K562 (cell line): ENCODE data around the gene KCNK4. TPM values are rescaled to one million over a fixed set of nuclear protein-coding genes. Genes with fewer than 3 reads are reported as not detected.
A peak's percentile ranks its signal among the peaks of the same experiment; 100 is the strongest.

Experiments
- ATAC-seq: fragments of 200-7000 bp; cut with Tn5 transposase; 3 replicates; pipeline ENCODE4 v1.9.1; 2020; ENCODE audit warnings: moderate library complexity
- BruUV-seq: library from RNA; stranded (reverse); fragments of 400-500 nt; replicated peaks from 2 replicates; lab custom pipeline; 2021; lab: Mats Ljungman, UMichigan
- CTCF ChIA-PET: fragments of 300-600 bp; formaldehyde crosslinking; extraction: SDS; loops from one replicate; lab custom pipeline; 2021; ENCODE audit warnings: low intra/inter-chr PET ratio; lab: Yijun Ruan, JAX
- POLR2A ChIA-PET: fragments of 300-600, 350-650 bp; sonication (Branson Sonifier 250); formaldehyde crosslinking; extraction: SDS; loops from one replicate; lab custom pipeline; 2021; ENCODE audit warnings: antibody characterized with exemption, inconsistent platforms; lab: Yijun Ruan, JAX
- DNase-seq, 4 experiments: peaks; one replicate each; pipeline versions ENCODE4 v3.0.0 to v3.0.0-alpha.2; 2011 to 2018; ENCODE audit warnings: low spot score in 3 of 4, mixed read lengths in 3 of 4; ENCODE audit errors: extremely low read depth in 1 of 4
- FAIRE-seq: peaks from 2 replicates; lab custom pipeline; 2011; peaks lifted over from hg19 to GRCh38; lab: Jason Lieb, UNC
- H2AFZ ChIP-seq: 2 replicates; pipeline ENCODE4 v1.6.0; 2011; ENCODE audit warnings: low read depth, low read length, control low read depth, inconsistent platforms
- H3K27ac ChIP-seq: fragments of 200-600 bp; 3 replicates; pipeline ENCODE4 v1.8.0; 2011; ENCODE audit warnings: low read depth, mild to moderate bottlenecking, control low read depth, inconsistent platforms, low read length, moderate library complexity, mixed read lengths; ENCODE audit errors: extremely low read depth
- H3K27me3 ChIP-seq, 2 experiments: fragments of 300-600 bp in 1 of 2; 2 replicates in 1 of 2; 3 replicates in 1 of 2; pipeline versions ENCODE4 v1.6.0 to v1.8.0; 2011; ENCODE audit warnings: inconsistent platforms in 2 of 2, low read length in 2 of 2, mild to moderate bottlenecking in 1 of 2, mixed read lengths in 1 of 2, moderate library complexity in 1 of 2; ENCODE audit not compliant: control insufficient read depth in 2 of 2, insufficient read depth in 2 of 2
- H3K36me3 ChIP-seq: fragments of 300-600 bp; 3 replicates; pipeline ENCODE4 v1.8.0; 2011; ENCODE audit warnings: mild to moderate bottlenecking, low read length, inconsistent platforms; ENCODE audit not compliant: control insufficient read depth, insufficient read depth
- H3K4me1 ChIP-seq, 2 experiments: fragments of 200-600 bp in 1 of 2; replicated peaks in 1 of 2; 2 replicates in 1 of 2; 3 replicates in 1 of 2; pipeline versions ENCODE4 v1.5.1 to v1.8.0; 2011; ENCODE audit warnings: inconsistent platforms in 2 of 2, low read length in 2 of 2, mild to moderate bottlenecking in 1 of 2, mixed read lengths in 1 of 2, moderate library complexity in 1 of 2; ENCODE audit not compliant: control insufficient read depth in 2 of 2, insufficient read depth in 2 of 2
- H3K4me2 ChIP-seq: 2 replicates; pipeline ENCODE4 v1.6.1; 2011; ENCODE audit warnings: low read length, control low read depth, inconsistent platforms, mixed read lengths; ENCODE audit not compliant: insufficient read depth
- H3K4me3 ChIP-seq: fragments of 200-600 bp; sonication (generic), shearing (Covaris generic); 2 replicates; pipeline ENCODE4 v1.5.1; 2016; ENCODE audit warnings: control low read depth, inconsistent platforms
- H3K79me2 ChIP-seq: fragments of 200-600 bp; 3 replicates; pipeline ENCODE4 v1.8.0; 2011; ENCODE audit warnings: low read length, inconsistent platforms; ENCODE audit not compliant: control insufficient read depth, insufficient read depth
- H3K9ac ChIP-seq, 2 experiments: 2 replicates each; pipeline versions ENCODE4 v1.6.0 to v1.6.1; 2011; ENCODE audit warnings: low read depth in 2 of 2, low read length in 2 of 2, control low read depth in 1 of 2, inconsistent platforms in 1 of 2, mild to moderate bottlenecking in 1 of 2, mixed read lengths in 1 of 2; ENCODE audit not compliant: insufficient read depth in 1 of 2
- H3K9me1 ChIP-seq: one replicate; pipeline ENCODE4 v1.6.0; 2011; ENCODE audit warnings: inconsistent platforms, mild to moderate bottlenecking, low read length, moderate library complexity; ENCODE audit not compliant: control insufficient read depth, insufficient read depth
- H3K9me3 ChIP-seq: replicated peaks from 2 replicates; pipeline ENCODE4 v1.5.1; 2011; ENCODE audit warnings: low read depth, low read length, inconsistent platforms; ENCODE audit not compliant: control insufficient read depth, insufficient read depth
- H4K20me1 ChIP-seq: replicated peaks from 2 replicates; pipeline ENCODE4 v1.6.1; 2011; ENCODE audit warnings: low read length, inconsistent platforms, mixed read lengths; ENCODE audit not compliant: control insufficient read depth, insufficient read depth
- CTBP1 ChIP-seq: fragments of 450-650 bp; IDR thresholded peaks from 2 replicates; pipeline ENCODE4 v1.6.1; 2016; ENCODE audit warnings: borderline replicate concordance
- MTA3 ChIP-seq: fragments of 450-650 bp; formaldehyde crosslinking; IDR thresholded peaks from 2 replicates; pipeline ENCODE4 v1.6.1; 2017; ENCODE audit warnings: mild to moderate bottlenecking, borderline replicate concordance
- NFE2 ChIP-seq: IDR thresholded peaks from 2 replicates; pipeline ENCODE4 v1.6.1; 2014; ENCODE audit warnings: antibody characterized with exemption, low read depth
- RNF219 ChIP-seq: fragments of 250-450 bp; sonication (Bioruptor Pico); IDR thresholded peaks from 2 replicates; pipeline ENCODE4 v1.5.0; 2022; ENCODE audit warnings: mild to moderate bottlenecking
- SRF ChIP-seq, 2 experiments: fragments of 250-450, 450-650 bp in 1 of 2; sonication (Bioruptor Pico) in 1 of 2; sonication (generic) in 1 of 2; formaldehyde crosslinking; IDR thresholded peaks; 2 replicates each; pipeline versions ENCODE4 v1.5.0 to v1.5.1; 2020 to 2022; ENCODE audit warnings: mild to moderate bottlenecking in 1 of 2, missing genetic modification reagents in 1 of 2
- SUPT5H ChIP-seq: fragments of 450-650 bp; IDR thresholded peaks from 2 replicates; pipeline ENCODE4 v1.6.1; 2016
- ZNF239 ChIP-seq: fragments of 250-450 bp; sonication (Bioruptor Pico); IDR thresholded peaks from 2 replicates; pipeline ENCODE4 v1.4.0; 2020; ENCODE audit warnings: mild to moderate bottlenecking
- ZNF76 ChIP-seq: fragments of 250-450 bp; sonication (Bioruptor Pico); IDR thresholded peaks from 2 replicates; pipeline ENCODE4 v1.4.0; 2020; ENCODE audit warnings: mild to moderate bottlenecking, moderate library complexity, borderline replicate concordance
- WGBS: fragments of 100-300 bp; shearing (Covaris generic); methylation state at CpG from one replicate; pipeline ENCODE4 v1.1.6; 2016; ENCODE audit warnings: low coverage, mixed read lengths; ENCODE audit not compliant: insufficient coverage; ENCODE audit errors: missing lambda C conversion rate; 5-methylcytosine and 5-hydroxymethylcytosine counted together
- in situ Hi-C: fragments of 300-500 bp; cut with MboI; formaldehyde crosslinking; loops from 4 replicates; pipeline ENCODE4 v1.15.0; 2018; ENCODE audit warnings: inconsistent platforms, mixed read lengths
- intact Hi-C: fragments of 100-400 bp; cut with micrococcal nuclease; formaldehyde crosslinking; loops from 2 replicates; pipeline ENCODE4 v1.14.2; 2022
- polyA plus RNA-seq, 8 experiments: library from polyadenylated mRNA; depleted of rRNA in 4 of 8; stranded (reverse) in 5 of 8; unstranded in 3 of 8; fragments of >200 nt; fragmentation: Nextera tagmentation in 2 of 8; fragmentation: Illumina TruSeq in 1 of 8; extraction: Ambion mirVana in 2 of 8; extraction: Trizol in 1 of 8; gene quantifications; 2 replicates each; pipeline versions ENCODE4 v1.2.1 to v1.2.3, GENCODE V29; 2011 to 2014; ENCODE audit warnings: inconsistent platforms in 1 of 8, missing spikeins in 1 of 8
- total RNA-seq, 7 experiments: library from RNA; depleted of rRNA in 6 of 7; stranded (reverse); fragments of >200 nt in 6 of 7; fragmentation: Illumina TruSeq in 2 of 7; extraction: Trizol in 2 of 7; gene quantifications; 2 replicates each; pipeline versions ENCODE4 v1.2.1 to v1.2.3, GENCODE V29; 2011 to 2021; ENCODE audit warnings: low replicate concordance in 1 of 7

The KCNK4 gene
- total and polyA plus RNA-seq, 9 of the 15 experiments (the other 6 are each of a cell fraction or from before 2014, with no cell fraction given) = not detected

GRCh38 chr11:64252003-64252872, 38.9 kb upstream of the KCNK4 start:
- Histone ChIP-seq H3K9me1 (no peaks in the 10 kb centered on the region), H3K9me3 (no peaks in the 10 kb centered on the region), H3K9ac (peak overlapping the region; percentile 84 to 95), H3K79me2 (peaks cover 27% of the 10 kb centered on the region), H4K20me1 (peaks cover 7% of the 10 kb centered on the region), H3K4me3 (peak overlapping the region; percentile 87), H3K36me3 (peaks cover 40% of the 10 kb centered on the region; the same call in 2 of the 3 replicates), H3K4me1 (peaks cover 30 to 86% of the 10 kb centered on the region in 2 experiments), H3K4me2 (peak overlapping the region; percentile 85), H3K27ac (peak overlapping the region; percentile 80), H2AFZ (0 out of 2 replicates have a peak overlapping the region, but pooled peaks have one; percentile 51), H3K27me3 (no peaks in the 10 kb centered on the region)
- ChIA-PET POLR2A (interaction anchor here (0.5 to 1.8 kb wide), 8 partner anchors 9 to 366 kb away, joined by 3 to 8 read pairs (median 4); partner anchors contain the start of gene FERMT3), CTCF (interaction anchor here (0.6 kb wide), 1 partner anchor 1347 kb away, joined by 3 read pairs; no protein-coding TSS in a partner anchor)
- in situ Hi-C loops (no loop called here), intact Hi-C loops (no loop called here)
- DNase-seq (peak; percentile 74 to 80 (median 76)), ATAC-seq (peak; percentile 58), FAIRE-seq (peak; percentile 40)
- WGBS = 3% methylated on average over 19 of the region's 23 CpGs
- no TSS peak for BruUV-seq
- TF ChIP-seq ZNF239 (no peak), MTA3 (0 out of 2 replicates have a peak, but pooled peaks have one; percentile 45), ZNF76 (CRISPR knock-in tag) (no peak), NFE2 (no peak), RNF219 (CRISPR knock-in tag) (no peak), SUPT5H (peak; percentile 76), CTBP1 (peak; percentile 51; the same call in 1 of the 2 replicates), SRF (CRISPR knock-in tag; IDR thresholded peaks at IDR 0.05) (0 out of 4 replicates have a peak, but pooled peaks of 1 of the 2 experiments have one; percentile 17)
